Trophoblast cell (in vitro differentiated cells and primary cell): Measurements from ENCODE around the gene DNAJC5G.
"Not testable (repeated sequence)": the region's sequence is repeated elsewhere in the genome, so short reads cannot be mapped to it uniquely, and the experiment has no call there.

Experiments used
- DNase-seq, 2 donors: peaks; one replicate each; pipeline ENCODE4 v3.0.0-alpha.2; 2016
- H2AFZ ChIP-seq: 2 replicates; pipeline ENCODE4 v1.6.1; 2013; ENCODE audit warnings: low read length, moderate library complexity, mild to moderate bottlenecking; ENCODE audit not compliant: insufficient read depth, poor library complexity
- H2AK5ac ChIP-seq: 2 replicates; pipeline ENCODE4 v1.6.1; 2013; ENCODE audit warnings: mild to moderate bottlenecking, low read length
- H2BK120ac ChIP-seq: 2 replicates; pipeline ENCODE4 v1.6.1; 2013; ENCODE audit warnings: low read length, mild to moderate bottlenecking, moderate library complexity; ENCODE audit not compliant: insufficient read depth, poor library complexity
- H2BK12ac ChIP-seq: 2 replicates; pipeline ENCODE4 v1.6.1; 2013; ENCODE audit warnings: mild to moderate bottlenecking, low read length, moderate library complexity
- H2BK5ac ChIP-seq: 2 replicates; pipeline ENCODE4 v1.6.1; 2013; ENCODE audit warnings: low read length, low read depth, moderate library complexity, mild to moderate bottlenecking; ENCODE audit not compliant: poor library complexity
- H3K14ac ChIP-seq: 2 replicates; pipeline ENCODE4 v1.6.1; 2013; ENCODE audit warnings: mild to moderate bottlenecking, low read length
- H3K18ac ChIP-seq: 2 replicates; pipeline ENCODE4 v1.6.1; 2013; ENCODE audit warnings: mild to moderate bottlenecking, low read length
- H3K23ac ChIP-seq: 2 replicates; pipeline ENCODE4 v1.6.1; 2013; ENCODE audit warnings: low read length
- H3K27ac ChIP-seq: 2 replicates; pipeline ENCODE4 v1.5.1; 2013; ENCODE audit warnings: low read depth, mild to moderate bottlenecking, inconsistent platforms, low read length, moderate library complexity
- H3K27me3 ChIP-seq: 2 replicates; pipeline ENCODE4 v1.6.1; 2013; ENCODE audit warnings: inconsistent platforms, mild to moderate bottlenecking, low read length, moderate library complexity; ENCODE audit not compliant: insufficient read depth
- H3K36me3 ChIP-seq, 2 experiments: 1 replicate in 1 of 2; 2 replicates in 1 of 2; pipeline ENCODE4 v1.6.1; 2013; ENCODE audit warnings: low read length in 2 of 2, mild to moderate bottlenecking in 2 of 2, moderate library complexity in 1 of 2; ENCODE audit not compliant: insufficient read depth in 2 of 2, control insufficient read depth in 1 of 2
- H3K4ac ChIP-seq: 2 replicates; pipeline ENCODE4 v1.6.1; 2013; ENCODE audit warnings: low read depth, mild to moderate bottlenecking, low read length, moderate library complexity
- H3K4me1 ChIP-seq, 2 experiments: 1 replicate in 1 of 2; 2 replicates in 1 of 2; pipeline ENCODE4 v1.6.1; 2013; ENCODE audit warnings: low read length in 2 of 2, mild to moderate bottlenecking in 2 of 2, moderate library complexity in 1 of 2; ENCODE audit not compliant: insufficient read depth in 2 of 2, control insufficient read depth in 1 of 2
- H3K4me2 ChIP-seq: 2 replicates; pipeline ENCODE4 v1.6.1; 2013; ENCODE audit warnings: inconsistent platforms, mild to moderate bottlenecking, low read length, moderate library complexity
- H3K4me3 ChIP-seq: 2 replicates; pipeline ENCODE4 v1.5.1; 2013; ENCODE audit warnings: mild to moderate bottlenecking, low read depth, low read length, inconsistent platforms
- H3K79me1 ChIP-seq: one replicate; pipeline ENCODE4 v1.6.1; 2013; ENCODE audit warnings: low read length
- H3K79me2 ChIP-seq: 2 replicates; pipeline ENCODE4 v1.6.1; 2013; ENCODE audit warnings: low read length, mild to moderate bottlenecking; ENCODE audit not compliant: control insufficient read depth, insufficient read depth, poor library complexity
- H3K9ac ChIP-seq: 2 replicates; pipeline ENCODE4 v1.6.1; 2013; ENCODE audit warnings: mild to moderate bottlenecking, low read length
- H3K9me3 ChIP-seq: 2 replicates; pipeline ENCODE4 v1.6.1; 2013; ENCODE audit warnings: low read depth, mild to moderate bottlenecking, control low read depth, inconsistent platforms, low read length; ENCODE audit not compliant: insufficient read depth
- H4K12ac ChIP-seq: 2 replicates; pipeline ENCODE4 v1.6.1; 2013; ENCODE audit warnings: low read depth, mild to moderate bottlenecking, low read length, moderate library complexity
- H4K8ac ChIP-seq: 2 replicates; pipeline ENCODE4 v1.6.1; 2013; ENCODE audit warnings: low read depth, mild to moderate bottlenecking, low read length, moderate library complexity
- H4K91ac ChIP-seq: one replicate; pipeline ENCODE4 v1.6.1; 2013; ENCODE audit warnings: low read depth, mild to moderate bottlenecking, low read length, moderate library complexity
- WGBS: extraction: QIAGEN DNeasy Blood & Tissue Kit; methylation state at CpG from one replicate; pipeline ENCODE4 v1.1.7; 2013; ENCODE audit warnings: missing lambda C conversion rate; ENCODE audit not compliant: insufficient read length, insufficient coverage; ENCODE audit errors: extremely low coverage; 5-methylcytosine and 5-hydroxymethylcytosine counted together

The DNAJC5G gene

DNA sequence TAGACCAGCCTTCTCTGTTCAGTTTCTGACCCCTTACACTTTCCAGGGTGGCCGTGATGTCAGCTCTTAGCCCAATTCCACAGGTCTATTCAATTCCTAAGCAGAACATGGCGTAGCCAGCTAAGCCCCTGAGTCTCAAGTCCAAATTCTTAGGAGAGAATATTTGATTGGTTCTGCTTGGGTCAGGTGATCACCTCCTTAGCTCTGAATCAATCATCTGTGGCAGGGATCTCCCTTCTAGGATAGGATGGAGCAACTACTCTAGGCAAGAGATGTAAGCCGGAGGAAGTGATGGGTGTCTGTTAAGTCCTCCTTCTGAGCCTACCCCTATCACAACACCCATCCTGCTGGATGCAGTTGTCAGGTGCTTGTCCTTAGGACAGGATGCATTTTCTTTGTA lies 22.0 kb downstream of the DNAJC5G start:
- H3K4me3 ChIP-seq: no peak overlapping the region
- H2AK5ac ChIP-seq: no peak overlapping the region
- no peaks in the 10 kb centered on the region for H3K79me2 ChIP-seq
- H4K8ac ChIP-seq: no peak overlapping the region
- H2BK120ac ChIP-seq: no peak overlapping the region
- H3K14ac ChIP-seq: no peak overlapping the region
- H3K4ac ChIP-seq: no peak overlapping the region
- no CpG with 5 or more reads among the region's 3 CpGs for WGBS
- H3K4me1 ChIP-seq: no peaks in the 10 kb centered on the region
- H3K9me3 ChIP-seq: no peaks in the 10 kb centered on the region
- H4K91ac ChIP-seq: no peak overlapping the region
- no peak overlapping the region for H2BK5ac ChIP-seq
- DNase-seq: no peak
- H3K36me3 ChIP-seq: no peaks in the 10 kb centered on the region
- no peak overlapping the region for H4K12ac ChIP-seq
- no peak overlapping the region for H3K9ac ChIP-seq
- no peak overlapping the region for H3K18ac ChIP-seq
- no peak overlapping the region for H3K4me2 ChIP-seq
- H3K23ac ChIP-seq: no peak overlapping the region
- no peak overlapping the region for H3K27ac ChIP-seq
- no peaks in the 10 kb centered on the region for H3K79me1 ChIP-seq
- H2BK12ac ChIP-seq: no peak overlapping the region
- H2AFZ ChIP-seq: no peak overlapping the region
- no peaks in the 10 kb centered on the region for H3K27me3 ChIP-seq

- Histone ChIP-seq H3K4me2 (no peak overlapping the region), H3K79me1 (no peaks in the 10 kb centered on the region), H3K79me2 (no peaks in the 10 kb centered on the region), H2BK120ac (no peak overlapping the region), H3K23ac (no peak overlapping the region), H3K4ac (no peak overlapping the region), H3K4me3 (no peak overlapping the region), H3K18ac (no peak overlapping the region), H3K14ac (no peak overlapping the region), H4K12ac (no peak overlapping the region), H4K8ac (no peak overlapping the region), H3K4me1 (no peaks in the 10 kb centered on the region), H3K27me3 (no peaks in the 10 kb centered on the region), H4K91ac (no peak overlapping the region), H3K9me3 (no peaks in the 10 kb centered on the region), H3K27ac (no peak overlapping the region), H2BK5ac (no peak overlapping the region), H3K36me3 (no peaks in the 10 kb centered on the region), H2AFZ (no peak overlapping the region), H2BK12ac (no peak overlapping the region), H2AK5ac (no peak overlapping the region), H3K9ac (no peak overlapping the region)
- WGBS: no CpG with 5 or more reads among the region's 18 CpGs
- DNase-seq: no peak
Observed at GRCh38 chr2:27298391-27299080, 23.3 kb downstream of the DNAJC5G start.

GRCh38 chr2:27300606-27301005 lies 25.4 kb downstream of the DNAJC5G start:
- not testable (repeated sequence) for H3K14ac ChIP-seq, H2AK5ac ChIP-seq, DNase-seq, H3K4me1 ChIP-seq, H3K18ac ChIP-seq, H2AFZ ChIP-seq, H3K23ac ChIP-seq, H3K36me3 ChIP-seq, H3K79me2 ChIP-seq, H2BK5ac ChIP-seq, H3K79me1 ChIP-seq, H3K4ac ChIP-seq, H3K27ac ChIP-seq, H3K9me3 ChIP-seq, H3K4me2 ChIP-seq, H3K27me3 ChIP-seq, H4K12ac ChIP-seq, H4K91ac ChIP-seq, H4K8ac ChIP-seq, H2BK12ac ChIP-seq, H3K4me3 ChIP-seq, H2BK120ac ChIP-seq, H3K9ac ChIP-seq
- no CpG with 5 or more reads among the region's 4 CpGs for WGBS

DNA sequence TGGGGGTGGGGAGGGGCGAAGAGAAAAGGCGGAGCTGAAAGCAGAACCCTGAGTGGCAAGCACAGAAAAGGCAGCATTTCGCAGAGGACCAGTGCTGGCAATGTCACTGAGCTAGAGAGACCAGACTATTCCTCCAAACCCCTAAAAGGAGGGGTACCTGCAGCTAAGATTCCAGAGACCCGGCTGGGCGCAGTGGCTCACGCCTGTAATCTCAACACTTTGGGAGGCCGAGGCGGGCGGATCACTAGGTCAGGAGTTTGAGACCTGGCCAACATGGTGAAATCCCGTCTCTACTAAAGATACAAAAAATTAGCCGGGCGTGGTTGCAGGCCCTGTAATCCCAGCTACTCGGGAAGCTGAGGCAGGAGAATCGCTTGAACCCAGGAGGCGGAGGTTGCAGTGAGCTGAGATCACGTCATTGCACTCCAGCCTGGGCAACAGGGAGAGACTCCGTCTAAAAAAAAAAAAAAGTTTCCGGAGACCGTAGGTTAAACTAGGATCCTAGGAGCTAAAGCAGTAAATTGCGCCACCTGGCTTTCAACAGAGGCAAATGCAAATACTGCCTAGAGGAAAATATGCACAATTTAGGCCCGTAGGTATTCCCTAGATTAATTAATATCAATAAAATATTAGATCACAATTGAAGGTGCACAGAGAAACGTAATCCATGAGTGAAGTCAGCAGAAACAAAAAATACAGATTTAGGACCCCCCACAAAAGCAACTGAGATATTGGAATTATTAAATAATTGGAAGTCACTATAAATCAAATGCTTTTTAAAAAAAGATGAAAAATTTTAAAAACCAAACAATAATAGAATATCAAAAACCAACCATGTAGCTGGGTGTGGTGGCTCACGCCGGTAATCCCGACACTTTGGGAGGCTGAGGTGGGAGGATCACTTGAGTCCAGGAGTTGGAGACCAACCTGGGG lies 28.1 kb downstream of the DNAJC5G start:
- no peak overlapping the region for H4K91ac ChIP-seq
- H3K4me1 ChIP-seq: peaks cover 0 to 9% of the 10 kb centered on the region in 2 experiments
- H3K9me3 ChIP-seq: peaks cover 6% of the 10 kb centered on the region
- H3K36me3 ChIP-seq: no peaks in the 10 kb centered on the region
- no peak overlapping the region for H3K4me2 ChIP-seq
- H3K79me2 ChIP-seq: no peaks in the 10 kb centered on the region
- H3K27me3 ChIP-seq: peaks cover 31% of the 10 kb centered on the region
- H2BK12ac ChIP-seq: no peak overlapping the region
- no peak overlapping the region for H3K4me3 ChIP-seq
- H3K79me1 ChIP-seq: no peaks in the 10 kb centered on the region
- no peak overlapping the region for H2BK120ac ChIP-seq
- H3K18ac ChIP-seq: no peak overlapping the region
- H3K27ac ChIP-seq: no peak overlapping the region
- H2BK5ac ChIP-seq: no peak overlapping the region
- H4K12ac ChIP-seq: no peak overlapping the region
- peak overlapping the region; percentile 47 for H2AFZ ChIP-seq
- no peak overlapping the region for H3K23ac ChIP-seq
- H3K4ac ChIP-seq: no peak overlapping the region
- H4K8ac ChIP-seq: peak overlapping the region; percentile 37
- no peak overlapping the region for H3K14ac ChIP-seq
- H2AK5ac ChIP-seq: no peak overlapping the region
- DNase-seq: peak; percentile 58 to 91
- WGBS: no CpG with 5 or more reads among the region's 25 CpGs
- no peak overlapping the region for H3K9ac ChIP-seq
